Mesenteric fat pad (tissue), 1 donor: ENCODE measurements around the gene ARHGEF1. TPM values are rescaled to one million over a fixed set of nuclear protein-coding genes. Genes with fewer than 3 reads are reported as not detected.
"Not testable (repeated sequence)": the region's sequence is repeated elsewhere in the genome, so short reads cannot be mapped to it uniquely, and the experiment has no call there.

ENCODE experiments used
- DNase-seq: peaks from one replicate; pipeline ENCODE4 v3.0.0-alpha.2; 2020; ENCODE audit warnings: low spot score
- total RNA-seq: library from RNA; stranded (reverse); fragmentation: NEBNext Ultra II Directional; extraction: Animal tissue kit (Norgen Biotek cat#: 25700); gene quantifications from one replicate; pipeline ENCODE4 v1.2.1, GENCODE V29; 2021
- donor health status: DM: yes; HTN: yes; CAD: no.

Gene ARHGEF1
- total RNA-seq, 1 donor from 2014 or later, result 123 TPM

DNA sequence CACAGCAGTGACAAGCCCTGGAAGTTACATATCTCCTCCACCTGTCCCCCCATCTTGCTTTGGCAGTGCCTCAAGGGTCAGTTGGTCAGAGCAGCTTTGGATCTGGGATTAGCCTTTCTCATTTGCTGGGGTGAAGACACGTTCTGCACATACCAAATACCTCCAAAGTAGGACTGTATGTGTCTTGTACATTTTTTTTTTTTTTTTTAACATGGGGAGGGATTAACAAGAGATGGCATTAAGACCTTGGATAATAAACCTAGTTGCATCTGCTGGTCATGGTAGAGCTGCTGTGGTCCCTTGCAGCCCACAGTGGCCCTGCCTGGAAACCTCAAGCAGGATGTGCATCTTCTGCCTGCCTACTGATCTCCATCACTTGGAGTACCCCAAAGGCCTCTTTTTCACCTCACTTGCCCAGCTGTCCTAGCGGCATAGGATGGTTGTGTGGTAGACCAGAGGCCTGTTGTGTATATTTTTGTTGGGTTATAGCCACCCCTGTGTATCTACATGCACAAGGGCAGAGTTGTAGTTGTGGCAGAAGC lies 20.5 kb upstream of the ARHGEF1 start:
- no peak for DNase-seq

DNA sequence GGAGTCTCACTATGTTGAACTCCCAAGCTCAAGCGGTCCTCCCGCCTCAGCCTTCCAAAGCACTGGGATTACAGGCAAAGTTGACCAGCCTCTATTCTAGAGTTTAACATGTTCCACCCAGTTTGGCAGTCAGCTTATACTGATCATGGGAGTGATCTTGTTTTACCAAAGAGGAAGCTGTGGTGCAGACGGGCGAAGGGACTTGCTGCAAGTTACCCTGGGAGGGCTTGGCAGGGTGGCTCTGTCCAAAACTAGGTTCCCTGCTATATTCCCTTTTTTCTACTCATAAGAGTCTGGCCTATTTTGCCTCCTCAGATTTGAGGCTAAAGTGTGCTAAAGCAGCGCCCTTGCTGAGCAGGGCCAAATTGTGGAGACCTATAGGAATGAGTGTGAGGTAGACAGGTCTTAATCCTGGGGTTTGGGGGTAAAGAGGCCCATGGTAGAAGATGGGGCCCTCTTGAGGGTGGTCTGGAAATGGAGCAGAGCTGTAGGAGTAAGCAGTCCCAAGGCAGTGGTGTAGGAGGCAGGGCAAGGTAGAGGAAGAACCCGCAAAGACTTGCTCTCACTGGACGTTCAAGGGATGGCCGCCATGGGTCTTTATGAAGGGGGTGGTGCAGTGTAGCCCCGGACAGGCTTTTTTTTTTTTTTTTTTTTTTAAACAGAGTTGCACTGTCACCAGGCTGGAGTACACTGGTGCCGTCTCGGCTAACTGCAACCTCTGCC lies 19.6 kb upstream of the ARHGEF1 start:
- DNase-seq, result no peak

DNA sequence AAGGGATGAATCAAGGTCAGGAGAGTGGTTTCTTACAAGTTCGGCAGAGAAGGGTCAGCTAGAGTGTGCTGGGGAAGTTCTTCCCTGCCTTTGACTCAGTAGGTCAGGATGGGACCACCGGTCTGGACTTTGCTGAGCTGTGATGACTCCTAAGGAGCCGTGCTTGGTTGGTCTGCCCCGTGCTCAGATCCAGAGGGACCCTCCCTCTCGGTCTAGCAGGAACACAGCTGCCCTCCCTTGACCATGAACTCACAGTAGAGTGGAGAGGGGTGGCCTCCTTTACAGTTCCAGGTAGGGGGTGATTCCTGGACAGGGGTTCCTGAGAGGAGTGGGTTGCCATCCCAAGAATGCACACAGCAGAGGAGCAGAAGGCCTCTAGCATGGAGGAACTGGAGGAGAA lies 18.6 kb upstream of the ARHGEF1 start:
- no peak for DNase-seq

DNA sequence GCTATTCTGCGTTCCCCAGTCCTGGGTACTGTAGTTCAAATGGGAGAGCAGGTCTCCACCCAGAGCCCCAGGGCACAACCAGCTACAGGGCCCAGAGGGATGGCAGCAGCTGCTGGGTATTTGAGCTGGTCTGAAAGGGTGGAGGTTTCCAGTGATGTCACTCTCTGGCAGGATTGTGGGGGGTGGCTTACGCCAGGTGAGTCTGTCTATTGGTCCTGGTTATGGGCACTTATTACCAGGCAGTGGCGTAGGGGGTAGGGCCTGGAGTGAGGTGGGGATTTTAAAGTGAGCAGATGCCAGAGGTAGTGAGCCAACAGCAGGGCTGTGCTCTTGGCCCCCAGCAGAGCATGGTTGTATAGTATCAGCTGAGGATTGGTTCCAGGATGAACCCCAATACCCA lies 16.7 kb upstream of the ARHGEF1 start:
- DNase-seq, result no peak

DNA sequence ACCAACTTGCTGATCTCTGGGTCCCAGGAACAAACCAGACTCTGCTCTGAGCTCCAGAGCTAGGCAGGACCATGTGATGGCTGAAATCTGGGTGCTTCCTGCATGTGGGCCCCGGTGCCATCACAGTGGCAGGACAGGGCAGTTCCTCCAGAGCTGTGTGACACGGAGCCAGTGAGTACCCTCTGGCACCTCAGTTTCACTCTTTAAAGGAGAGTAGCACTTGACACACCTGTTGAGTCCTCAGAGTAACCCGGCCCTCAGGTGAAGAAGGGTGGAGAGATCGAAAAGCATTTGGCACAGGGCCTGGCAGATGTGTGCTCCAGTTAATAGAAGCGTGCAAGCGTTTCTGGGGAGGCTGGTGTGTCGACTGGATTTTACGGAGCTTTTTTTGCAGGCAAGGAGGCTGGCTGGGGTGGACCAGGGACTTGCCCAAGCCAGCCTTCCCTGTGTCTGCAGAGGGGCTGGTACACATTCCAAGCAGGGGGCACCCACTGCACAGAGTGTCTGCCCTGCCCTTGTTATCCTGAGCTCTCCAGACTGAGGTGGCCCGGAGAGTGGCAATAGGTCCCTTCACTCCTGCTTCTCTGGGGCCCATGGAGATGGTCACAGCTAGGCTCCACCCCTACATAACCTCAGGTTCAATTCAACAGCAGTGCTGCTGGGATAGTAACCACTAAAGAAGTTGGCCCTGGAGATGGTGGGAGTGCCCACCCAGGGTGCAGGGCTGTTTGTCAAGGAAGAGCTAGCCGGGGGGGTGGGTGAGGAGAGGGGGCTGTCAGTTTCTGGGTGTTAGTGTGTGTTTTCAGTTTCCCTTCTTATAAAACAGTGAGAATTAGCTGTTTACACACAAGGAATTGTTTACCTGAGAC lies 14.6 kb upstream of the ARHGEF1 start:
- DNase-seq, result no peak

DNA sequence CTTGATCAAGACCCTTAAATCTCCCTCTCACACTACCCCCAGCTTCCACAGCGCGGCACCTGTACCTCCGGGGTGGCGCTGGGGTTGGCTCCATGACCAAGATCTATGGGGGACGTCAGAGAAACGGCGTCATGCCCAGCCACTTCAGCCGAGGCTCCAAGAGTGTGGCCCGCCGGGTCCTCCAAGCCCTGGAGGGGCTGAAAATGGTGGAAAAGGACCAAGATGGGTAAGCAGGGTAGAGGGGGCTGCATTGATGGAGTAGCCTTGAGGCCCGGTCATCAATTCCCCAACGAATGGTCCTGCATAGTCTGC lies 14.0 kb upstream of the ARHGEF1 start:
- no peak for DNase-seq

DNA sequence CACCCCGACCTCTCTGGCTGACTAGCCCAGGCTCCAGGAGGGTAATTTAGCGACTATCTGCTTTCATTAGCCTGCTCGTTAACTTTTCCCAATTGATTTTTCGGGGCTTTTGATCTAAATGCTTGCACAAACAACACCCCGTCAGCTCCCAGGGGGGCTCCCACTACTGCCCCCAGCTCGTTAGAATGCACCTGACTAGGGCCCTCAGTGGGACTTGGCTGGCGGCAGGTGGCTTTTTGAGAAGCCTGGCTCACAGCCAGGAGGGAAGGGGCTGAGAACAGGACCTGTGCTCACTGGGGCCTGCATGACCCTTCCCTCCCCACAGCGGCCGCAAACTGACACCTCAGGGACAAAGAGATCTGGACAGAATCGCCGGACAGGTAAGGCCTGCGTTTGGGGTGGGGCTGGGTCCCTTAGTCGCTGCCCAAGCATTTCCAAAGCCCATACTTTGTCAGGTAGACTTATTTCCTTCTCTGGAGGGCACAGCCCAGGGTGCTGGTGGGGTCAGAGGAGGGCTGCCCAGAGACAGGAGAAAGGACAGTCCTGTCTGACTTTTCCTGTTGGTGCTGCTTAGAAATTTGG lies 13.5 kb upstream of the ARHGEF1 start:
- no peak for DNase-seq

DNA sequence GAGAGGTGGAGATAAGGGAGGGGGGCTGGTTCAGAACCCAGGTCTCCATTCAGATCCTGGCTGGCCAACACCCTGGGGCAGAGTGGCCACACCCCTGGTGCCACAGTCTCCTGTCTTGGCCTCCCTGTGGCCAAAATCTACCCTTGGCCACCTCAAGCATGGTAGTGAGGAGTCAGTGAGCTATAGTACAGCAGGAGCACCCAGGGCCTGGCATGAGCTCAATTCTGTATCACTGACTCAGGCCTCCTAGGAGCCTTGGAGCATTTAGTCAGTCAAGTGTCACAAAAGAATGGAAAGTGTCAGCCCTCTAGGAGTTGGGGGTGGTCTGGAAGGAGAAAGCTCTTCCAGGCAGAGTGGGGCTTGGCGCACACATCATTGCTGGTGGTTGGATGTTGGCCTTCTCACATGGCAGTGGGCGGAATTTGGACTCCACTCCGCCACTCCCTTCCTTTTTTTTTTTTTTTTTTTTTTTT lies 12.5 kb upstream of the ARHGEF1 start:
- no peak for DNase-seq

DNA sequence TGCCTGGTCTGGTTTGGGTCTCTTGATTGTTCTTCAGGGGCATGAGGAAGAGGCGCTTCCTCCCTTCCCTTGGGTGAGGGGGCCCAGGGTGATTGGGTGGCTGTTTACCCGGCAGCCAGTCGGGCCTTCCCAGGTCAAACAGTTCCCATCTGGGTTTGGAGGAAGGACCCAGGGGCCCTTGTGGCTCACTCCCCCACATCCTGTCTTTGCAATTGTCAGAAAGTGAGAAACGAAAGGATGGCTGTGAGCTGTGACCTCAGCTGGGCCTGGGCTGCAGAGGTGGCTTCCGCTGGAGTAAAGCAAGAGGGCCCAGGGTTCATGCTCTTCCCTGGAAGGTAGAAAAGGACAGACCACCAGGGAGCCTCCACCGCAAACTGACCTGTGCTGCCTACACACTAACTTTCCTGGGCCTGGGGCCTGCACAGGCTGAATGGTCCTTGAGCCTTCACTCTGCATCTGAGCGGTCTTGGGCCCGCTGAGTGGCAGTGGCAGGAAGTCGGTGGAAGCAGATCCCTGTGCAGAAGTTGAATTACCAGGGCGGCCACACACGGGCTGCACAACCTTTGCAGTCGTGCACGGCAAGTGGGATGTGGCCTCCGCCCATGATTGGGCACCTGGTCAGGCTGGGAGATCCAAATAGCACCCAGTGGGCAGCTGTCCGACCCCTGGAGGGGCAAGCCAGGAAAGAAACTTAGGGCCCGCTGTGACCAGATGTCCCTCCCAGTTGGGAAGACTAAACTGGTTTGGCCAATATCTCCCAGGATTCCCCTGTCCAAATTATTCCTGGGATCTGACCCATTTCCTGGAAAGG lies 11.2 kb upstream of the ARHGEF1 start:
- DNase-seq, result no peak

DNA sequence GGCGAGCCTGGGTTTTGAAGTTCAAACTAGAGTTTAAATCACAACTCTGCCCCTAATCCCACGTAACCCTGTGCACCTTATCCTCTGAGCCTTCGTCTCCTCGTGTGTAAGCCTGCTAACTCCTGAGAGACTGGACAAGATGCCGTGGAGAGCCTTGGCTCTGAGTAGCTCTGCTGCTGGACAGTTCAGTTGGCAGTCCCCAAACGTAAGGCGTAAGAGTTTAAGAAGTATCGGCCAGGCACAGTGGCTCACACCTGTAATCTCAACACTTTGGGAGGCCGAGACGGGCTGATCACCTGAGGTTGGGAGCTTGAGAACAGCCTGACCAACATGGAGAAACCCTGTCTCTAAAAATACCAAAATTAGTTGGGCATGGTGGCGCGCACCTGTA lies 10.6 kb upstream of the ARHGEF1 start:
- DNase-seq, result no peak

DNA sequence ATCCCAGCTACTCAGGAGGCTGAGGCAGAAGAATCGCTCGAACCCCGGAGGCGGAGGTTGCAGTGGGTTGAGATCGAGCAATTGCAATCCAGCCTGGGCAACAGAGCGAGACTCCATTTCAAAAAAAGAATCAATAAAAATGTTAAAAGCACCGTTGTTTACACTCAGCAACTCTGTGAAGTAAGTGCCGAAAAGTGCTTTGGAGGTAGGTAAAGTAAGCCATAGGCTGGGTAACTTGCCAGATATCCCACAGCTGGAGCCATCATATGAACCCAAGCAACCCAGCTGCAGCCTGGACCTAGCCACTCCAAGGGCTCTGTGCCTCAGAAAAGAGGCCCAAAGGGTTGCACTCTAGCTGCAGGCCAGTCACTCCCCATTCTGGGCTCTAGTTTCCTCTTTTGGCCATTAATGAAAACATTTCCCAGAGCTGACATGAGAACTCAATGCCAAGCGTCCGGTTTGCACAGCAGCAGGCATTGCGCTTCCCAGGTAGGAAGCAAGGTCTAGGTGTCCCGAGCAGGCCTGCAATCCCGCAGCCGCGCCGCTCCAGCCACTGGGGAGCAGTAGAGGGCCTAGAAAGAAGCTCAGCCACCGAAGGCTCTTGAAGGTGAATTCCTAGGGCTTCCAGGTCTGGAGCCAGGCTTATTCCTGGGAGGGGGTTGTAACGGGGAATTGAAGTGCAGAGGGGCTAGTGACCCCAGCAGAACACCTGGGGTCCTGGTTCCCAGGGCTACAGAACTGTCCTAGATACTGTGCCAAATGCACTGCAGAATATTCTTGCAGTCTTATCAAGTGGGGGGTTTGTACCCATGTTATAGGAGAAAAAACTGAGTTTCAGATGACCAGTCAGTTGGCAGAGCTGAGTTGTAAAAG lies 10.0 kb upstream of the ARHGEF1 start:
- DNase-seq, result peak; percentile 93

DNA sequence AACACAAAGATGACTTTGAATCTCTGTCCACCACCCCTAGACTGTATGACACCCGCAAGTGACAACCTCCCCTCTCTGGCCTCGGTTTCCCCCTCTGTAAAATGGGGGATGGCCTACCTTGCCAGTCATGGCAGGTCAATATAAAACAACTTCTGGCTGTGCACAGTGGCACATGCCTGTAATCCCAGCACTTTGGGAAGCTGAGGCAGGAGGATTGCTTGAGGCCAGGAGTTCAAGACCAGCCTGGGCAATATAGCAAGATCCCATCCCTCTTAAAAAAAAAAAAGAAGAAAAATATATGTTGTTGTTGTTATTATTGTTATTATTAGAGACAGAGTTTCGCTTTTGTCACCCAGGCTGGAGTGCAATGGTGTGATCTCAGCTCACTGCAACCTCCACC lies 7.0 kb upstream of the ARHGEF1 start:
- DNase-seq, result not testable (repeated sequence)

DNA sequence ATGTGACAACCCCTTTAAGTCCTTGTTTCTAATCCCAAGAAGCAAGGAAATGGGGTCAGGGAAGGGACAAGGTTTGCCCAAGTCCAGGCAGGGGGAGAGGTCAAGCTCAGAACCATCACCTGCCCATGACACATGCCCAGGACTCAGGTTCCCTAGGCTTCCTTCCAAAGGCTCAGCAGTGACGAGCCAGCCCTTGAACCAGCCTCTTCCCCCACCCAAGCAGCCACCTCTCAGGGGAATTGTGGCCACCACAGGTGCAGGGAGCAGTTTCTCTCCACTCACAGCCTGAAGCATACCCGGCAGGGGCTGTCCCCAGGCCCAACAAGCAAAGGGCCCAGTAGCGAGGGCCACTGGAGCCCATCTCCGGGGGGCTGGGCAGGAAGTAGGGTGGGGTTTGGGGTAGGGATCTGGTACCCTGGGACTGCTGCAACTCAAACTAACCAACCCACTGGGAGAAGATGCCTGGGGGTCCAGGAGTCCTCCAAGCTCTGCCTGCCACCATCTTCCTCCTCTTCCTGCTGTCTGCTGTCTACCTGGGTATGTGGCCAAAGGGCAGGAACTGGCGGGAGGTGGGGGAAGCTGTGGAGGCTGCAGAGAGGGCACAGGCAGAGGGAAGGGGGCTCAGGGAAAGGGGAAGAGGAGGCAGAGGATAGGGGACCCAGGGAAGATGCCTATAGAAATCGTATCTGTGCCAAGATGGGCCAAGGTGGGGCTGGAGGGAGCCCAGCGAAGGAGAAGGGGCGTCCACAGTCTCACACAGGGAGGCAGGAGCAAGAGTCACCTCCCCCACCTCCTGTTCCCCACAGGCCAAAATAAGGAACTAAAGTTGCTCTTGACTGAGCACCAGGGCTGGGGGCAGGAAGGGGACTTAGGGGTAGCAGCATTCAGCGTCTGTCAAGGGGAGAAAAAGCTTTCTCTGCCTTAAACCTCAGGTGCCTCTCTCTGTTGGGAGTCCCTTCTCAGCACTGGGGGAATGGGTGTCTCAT lies 5.8 kb upstream of the ARHGEF1 start, which contains the start of gene CD79A:
TSS of gene CD79A (plus strand) at position 433 of the 986 bp plus-strand sequence. CDS start at position 459, 26 bp downstream.
- no peak for DNase-seq

DNA sequence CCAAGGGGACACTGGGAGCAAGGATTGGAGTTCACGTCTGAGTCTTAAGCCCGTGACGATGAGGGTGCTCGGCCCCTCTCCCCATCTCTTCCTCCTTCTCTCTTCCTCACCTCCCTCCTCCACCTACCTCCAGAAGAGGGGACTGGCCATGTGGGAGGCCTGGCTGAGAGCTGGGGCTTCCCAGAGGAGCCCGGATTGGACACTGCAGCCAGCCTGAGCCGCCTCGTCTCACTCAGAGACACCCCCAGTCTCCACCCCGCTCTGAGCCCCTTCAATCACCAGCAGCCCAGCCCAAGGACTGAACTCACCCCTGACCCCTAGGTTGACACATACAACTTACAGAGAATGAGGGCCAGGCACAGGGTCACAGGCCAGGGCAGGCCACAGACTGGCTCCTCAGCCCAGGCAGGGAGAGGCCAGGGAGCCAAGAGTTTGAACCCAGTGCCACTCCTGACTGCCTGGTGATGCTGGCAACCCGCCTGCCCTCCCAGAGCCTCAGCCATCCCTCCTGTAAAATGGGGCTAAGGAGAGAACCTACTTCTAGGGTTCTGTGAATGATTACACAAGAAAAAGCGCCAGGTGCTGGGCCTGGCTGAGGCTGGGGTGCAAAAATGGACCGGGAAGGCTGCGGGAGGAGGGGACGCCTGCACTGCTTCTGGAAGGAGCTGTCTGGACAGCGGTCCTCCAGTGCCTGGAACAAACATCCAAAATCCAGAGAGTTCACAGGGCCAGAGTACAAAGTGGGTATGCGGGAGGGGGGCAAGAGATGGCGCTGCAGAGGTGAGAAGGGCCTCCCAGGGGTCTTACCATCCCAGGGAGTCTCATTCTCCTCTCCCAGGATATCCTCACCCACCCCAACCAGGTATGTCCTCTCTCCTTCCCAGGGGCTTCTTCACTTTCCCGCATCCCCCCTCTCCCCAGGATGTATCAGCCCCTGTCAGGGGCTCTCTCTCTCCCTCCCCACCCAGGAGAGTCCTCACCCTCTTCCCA lies 4.8 kb upstream of the ARHGEF1 start:
- no peak for DNase-seq

DNA sequence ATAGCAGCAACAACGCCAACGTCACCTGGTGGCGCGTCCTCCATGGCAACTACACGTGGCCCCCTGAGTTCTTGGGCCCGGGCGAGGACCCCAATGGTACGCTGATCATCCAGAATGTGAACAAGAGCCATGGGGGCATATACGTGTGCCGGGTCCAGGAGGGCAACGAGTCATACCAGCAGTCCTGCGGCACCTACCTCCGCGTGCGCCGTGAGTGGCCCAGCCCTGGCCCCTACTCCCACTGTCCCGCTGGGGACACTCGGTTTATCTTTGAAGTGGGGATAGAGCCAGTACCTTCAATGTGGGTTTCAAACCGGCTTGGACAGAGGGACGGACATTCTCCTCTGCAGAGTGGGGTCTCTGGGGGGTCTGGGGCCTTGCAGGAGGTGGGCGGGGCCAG lies 3.9 kb upstream of the ARHGEF1 start:
- no peak for DNase-seq

DNA sequence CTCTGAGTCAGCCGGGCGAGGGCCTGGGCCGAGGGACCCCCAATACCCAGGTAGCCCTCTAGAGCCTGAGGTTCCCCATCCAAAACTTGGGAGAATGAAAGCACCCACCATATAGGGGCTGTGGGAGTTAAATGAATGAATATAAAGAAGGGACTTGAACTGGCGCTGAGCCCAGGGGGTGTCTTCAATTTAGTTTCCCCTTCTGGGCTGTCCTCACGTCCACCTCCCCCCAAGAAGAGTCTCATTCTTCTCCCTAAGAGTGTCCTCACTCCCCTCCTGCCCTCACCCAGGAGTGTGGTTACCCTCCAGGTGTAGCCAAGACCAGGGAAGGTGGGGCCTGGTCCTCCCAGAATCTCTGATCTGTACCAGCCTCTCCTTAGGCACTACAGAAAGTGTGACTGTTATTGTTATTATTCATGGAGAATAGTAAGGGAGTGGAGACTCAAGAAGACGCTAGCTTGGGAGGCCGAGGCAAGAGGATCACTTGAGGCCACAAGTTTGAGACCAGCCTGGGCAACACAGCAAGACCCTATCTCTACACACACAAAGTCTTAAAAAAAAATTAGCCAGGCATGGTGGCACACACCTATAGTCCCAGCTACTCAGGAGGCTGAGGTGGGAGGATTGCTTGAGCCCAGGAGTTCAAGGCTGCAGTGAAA lies 3.2 kb upstream of the ARHGEF1 start:
- DNase-seq, result no peak

DNA sequence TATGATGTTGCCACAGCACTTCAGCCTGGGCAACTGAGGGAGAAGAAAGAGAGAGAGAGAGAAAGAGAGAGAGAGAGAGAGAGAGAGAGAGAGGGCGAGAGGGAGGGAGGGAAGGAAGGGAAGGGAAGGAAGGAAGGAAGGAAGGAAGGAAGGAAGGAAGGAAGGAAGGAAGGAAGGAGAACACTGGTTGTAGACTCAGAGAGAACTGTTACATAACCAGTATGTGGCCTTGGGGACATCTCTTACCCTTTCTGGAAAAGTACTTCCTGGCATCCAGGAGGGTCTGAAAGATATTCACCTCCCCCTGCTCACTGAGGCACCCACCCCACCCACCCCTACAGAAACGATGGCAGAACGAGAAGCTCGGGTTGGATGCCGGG lies 2.7 kb upstream of the ARHGEF1 start:
- no peak for DNase-seq
